Measurements from ENCODE around the gene PPP4R4.

PPP4R4 gene

DNA sequence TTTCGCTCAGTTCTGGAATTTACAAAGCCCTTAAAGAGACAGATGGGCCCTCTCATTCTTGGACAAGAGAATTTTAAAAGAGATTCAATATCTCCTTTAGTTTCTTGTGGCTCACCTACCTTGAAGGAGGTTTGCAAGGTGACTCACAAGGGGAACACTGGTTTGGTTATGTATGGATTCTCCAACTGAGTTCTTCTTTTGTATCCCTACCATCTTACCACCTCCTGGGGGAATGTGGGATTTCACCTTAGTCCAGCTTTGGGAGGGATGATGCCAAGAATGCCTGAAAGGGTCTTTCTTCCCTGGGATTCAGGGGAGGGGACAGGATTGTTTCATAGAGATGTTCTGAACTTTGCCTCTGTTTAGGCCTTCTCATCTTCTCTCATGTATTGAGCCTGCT lies 3.7 kb downstream of the PPP4R4 start:
- H3K4me3 ChIP-seq (ENCODE audit: low read depth, low read length), result no peak overlapping the region
- DNase-seq (ENCODE audit: low read depth), result no peak
- TF ChIP-seq, protein P1, sequence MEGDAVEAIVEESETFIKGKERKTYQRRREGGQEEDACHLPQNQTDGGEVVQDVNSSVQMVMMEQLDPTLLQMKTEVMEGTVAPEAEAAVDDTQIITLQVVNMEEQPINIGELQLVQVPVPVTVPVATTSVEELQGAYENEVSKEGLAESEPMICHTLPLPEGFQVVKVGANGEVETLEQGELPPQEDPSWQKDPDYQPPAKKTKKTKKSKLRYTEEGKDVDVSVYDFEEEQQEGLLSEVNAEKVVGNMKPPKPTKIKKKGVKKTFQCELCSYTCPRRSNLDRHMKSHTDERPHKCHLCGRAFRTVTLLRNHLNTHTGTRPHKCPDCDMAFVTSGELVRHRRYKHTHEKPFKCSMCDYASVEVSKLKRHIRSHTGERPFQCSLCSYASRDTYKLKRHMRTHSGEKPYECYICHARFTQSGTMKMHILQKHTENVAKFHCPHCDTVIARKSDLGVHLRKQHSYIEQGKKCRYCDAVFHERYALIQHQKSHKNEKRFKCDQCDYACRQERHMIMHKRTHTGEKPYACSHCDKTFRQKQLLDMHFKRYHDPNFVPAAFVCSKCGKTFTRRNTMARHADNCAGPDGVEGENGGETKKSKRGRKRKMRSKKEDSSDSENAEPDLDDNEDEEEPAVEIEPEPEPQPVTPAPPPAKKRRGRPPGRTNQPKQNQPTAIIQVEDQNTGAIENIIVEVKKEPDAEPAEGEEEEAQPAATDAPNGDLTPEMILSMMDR (IDR thresholded peaks at IDR 0.05; ENCODE audit: insufficient read depth, low read depth, low read length, missing control alignments), result no peak

DNA sequence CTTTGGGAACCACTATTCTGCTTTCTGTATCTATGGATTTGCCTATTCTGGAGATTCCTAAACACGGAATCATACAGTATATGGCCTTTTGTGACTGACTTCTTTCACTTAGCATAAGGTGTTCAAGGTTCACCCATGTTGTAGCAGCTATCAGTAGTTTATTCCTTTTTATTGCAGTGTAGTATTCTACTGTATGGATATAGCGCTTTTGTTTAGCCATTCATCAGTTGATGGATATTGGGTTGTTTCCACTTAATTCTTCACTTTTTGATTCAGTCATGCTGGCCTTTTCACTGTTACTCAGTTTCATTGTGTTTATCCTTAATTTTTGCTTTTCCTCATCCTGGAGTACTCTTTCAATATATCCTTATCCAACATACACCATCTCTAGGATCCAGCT lies 5.1 kb downstream of the PPP4R4 start:
- TF ChIP-seq, protein P1 (IDR thresholded peaks at IDR 0.05; ENCODE audit: insufficient read depth, low read depth, low read length, missing control alignments), result no peak
- no peak overlapping the region for H3K4me3 ChIP-seq (ENCODE audit: low read depth, low read length)
- no peak for DNase-seq (ENCODE audit: low read depth)

DNA sequence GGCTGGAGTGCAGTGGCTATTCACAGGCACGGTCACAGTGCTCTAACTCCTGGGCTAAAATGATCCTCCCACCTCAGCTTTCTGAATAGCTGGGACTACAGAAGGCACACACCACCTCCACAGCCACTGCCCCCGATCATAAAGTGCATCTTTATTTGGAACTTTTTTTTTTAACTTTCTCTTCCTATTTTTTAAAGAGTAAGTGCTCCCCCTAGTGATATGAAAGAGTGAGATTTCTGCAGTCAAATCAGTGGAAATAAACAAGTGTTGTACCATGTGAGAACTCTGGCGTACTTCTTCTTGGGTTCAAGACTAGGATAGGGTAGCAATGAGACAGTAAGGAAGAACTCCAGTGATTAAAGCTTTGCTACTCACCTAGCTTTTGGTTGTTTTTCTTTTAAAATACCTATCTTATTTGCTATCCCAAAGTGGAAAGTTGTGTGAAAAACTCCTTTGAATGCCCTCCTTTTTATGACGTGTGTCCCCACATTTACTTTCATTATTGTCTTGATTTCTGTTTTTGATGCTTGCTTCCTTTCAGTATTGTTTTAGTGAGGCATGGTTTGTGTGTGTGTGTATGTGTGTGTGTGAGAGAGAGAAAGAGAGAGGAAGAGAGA lies 6.6 kb downstream of the PPP4R4 start:
- peak overlapping the region; percentile 19 for H3K4me3 ChIP-seq (ENCODE audit: low read depth, low read length)
- TF ChIP-seq, protein P1 (IDR thresholded peaks at IDR 0.05; ENCODE audit: insufficient read depth, low read depth, low read length, missing control alignments), result peak; percentile 48
- peak; percentile 57 for DNase-seq (ENCODE audit: low read depth)

DNA sequence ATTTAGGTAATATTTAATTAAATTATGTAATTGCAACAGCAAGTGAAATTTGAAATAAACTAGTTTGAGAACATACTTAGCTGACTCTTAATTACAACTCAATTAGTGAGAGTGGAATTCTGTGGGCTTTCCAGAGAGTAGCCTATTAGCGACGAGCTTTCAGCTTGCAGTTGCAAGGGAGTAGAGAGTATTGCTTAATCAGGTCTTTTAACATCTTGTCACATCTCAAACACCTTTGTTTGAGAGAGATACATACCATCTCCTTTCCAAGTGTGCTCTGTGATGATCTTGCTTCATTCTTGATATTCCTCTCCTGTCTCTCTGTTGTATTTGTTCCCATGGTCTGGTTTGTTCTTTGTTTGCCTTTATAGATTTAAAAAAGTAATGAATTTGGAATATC lies 7.7 kb downstream of the PPP4R4 start:
- H3K4me3 ChIP-seq (ENCODE audit: low read depth, low read length), result no peak overlapping the region
- TF ChIP-seq, protein P1 (IDR thresholded peaks at IDR 0.05; ENCODE audit: insufficient read depth, low read depth, low read length, missing control alignments), result no peak
- DNase-seq (ENCODE audit: low read depth), result no peak

DNA sequence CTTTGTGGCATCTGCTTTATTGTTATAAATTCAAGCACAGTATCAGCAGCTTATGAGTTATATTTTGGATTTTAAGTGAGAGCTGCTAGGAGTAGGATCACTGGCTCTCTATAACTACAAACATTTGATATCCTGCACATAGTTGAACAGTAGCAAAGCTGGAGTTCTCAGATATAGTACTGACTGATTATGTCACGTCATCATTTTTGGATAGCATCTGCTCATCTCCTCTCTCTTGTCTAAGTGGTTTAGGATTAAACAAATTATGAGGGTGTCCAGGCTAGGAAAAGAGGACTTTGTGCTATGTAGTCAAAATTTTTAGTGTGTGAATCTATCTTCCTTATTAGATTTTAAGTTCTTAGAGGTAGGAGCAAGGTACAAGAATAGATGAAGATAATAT lies 18.4 kb downstream of the PPP4R4 start:
- no peak overlapping the region for H3K4me3 ChIP-seq (ENCODE audit: low read depth, low read length)
- no peak for DNase-seq (ENCODE audit: low read depth)
- TF ChIP-seq, protein P1 (IDR thresholded peaks at IDR 0.05; ENCODE audit: insufficient read depth, low read depth, low read length, missing control alignments), result no peak

DNA sequence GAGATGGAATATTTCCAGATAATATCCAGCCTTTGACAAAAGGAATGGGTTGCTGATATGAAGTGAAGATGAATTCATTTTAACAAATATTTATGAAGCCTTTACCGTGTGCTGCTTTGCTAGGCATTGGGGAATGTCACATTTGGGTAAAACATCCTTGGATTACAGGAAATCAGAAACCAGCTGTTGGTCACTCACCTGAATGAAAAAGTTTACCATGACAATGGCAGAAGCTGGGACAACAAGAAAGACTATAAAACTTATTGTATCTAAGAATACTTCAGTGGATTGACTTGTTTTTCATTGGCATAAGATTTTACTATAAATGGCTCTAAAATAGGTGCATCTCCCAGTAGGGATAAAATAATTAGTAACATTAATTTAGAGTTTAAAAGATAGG lies 19.7 kb downstream of the PPP4R4 start:
- no peak for DNase-seq (ENCODE audit: low read depth)
- no peak overlapping the region for H3K4me3 ChIP-seq (ENCODE audit: low read depth, low read length)

More for the DNA sequence above, 19.7 kb downstream of the PPP4R4 start:
- TF ChIP-seq, protein P1 (IDR thresholded peaks at IDR 0.05; ENCODE audit: insufficient read depth, low read depth, low read length, missing control alignments), result no peak

Measured in GM12865 (cell line).